Liver (tissue), 3 donors: ENCODE results near the gene KRTAP10-9.

Source experiments
- EGR1 ChIP-seq, 2 donors: IDR thresholded peaks; 2 replicates each; pipeline ENCODE4 v1.6.1; 2016 to 2018; ENCODE audit warnings: antibody characterized with exemption in 2 of 2, low read depth in 2 of 2
- RAD21 ChIP-seq, 2 donors: IDR thresholded peaks; 2 replicates each; pipeline ENCODE4 v1.6.1; 2016; ENCODE audit warnings: antibody characterized with exemption in 2 of 2, mild to moderate bottlenecking in 2 of 2
- TAF1 ChIP-seq: conservative IDR thresholded peaks from 2 replicates; pipeline ENCODE4 v1.6.1; 2016; ENCODE audit warnings: antibody characterized with exemption, mild to moderate bottlenecking
- YY1 ChIP-seq: IDR thresholded peaks from 2 replicates; pipeline ENCODE4 v1.6.1; 2016; ENCODE audit warnings: antibody characterized with exemption, mild to moderate bottlenecking
- TF ChIP-seq, protein P1 (sequence below): fragments of 150-350 bp; IDR thresholded peaks from 2 replicates; pipeline ENCODE4 v1.5.1; 2017; ENCODE audit warnings: improper control_type of control experiment, low read depth, low read length; ENCODE audit not compliant: missing input control
- donor health status: healthy.
- donor health status: healthy.

DNA sequence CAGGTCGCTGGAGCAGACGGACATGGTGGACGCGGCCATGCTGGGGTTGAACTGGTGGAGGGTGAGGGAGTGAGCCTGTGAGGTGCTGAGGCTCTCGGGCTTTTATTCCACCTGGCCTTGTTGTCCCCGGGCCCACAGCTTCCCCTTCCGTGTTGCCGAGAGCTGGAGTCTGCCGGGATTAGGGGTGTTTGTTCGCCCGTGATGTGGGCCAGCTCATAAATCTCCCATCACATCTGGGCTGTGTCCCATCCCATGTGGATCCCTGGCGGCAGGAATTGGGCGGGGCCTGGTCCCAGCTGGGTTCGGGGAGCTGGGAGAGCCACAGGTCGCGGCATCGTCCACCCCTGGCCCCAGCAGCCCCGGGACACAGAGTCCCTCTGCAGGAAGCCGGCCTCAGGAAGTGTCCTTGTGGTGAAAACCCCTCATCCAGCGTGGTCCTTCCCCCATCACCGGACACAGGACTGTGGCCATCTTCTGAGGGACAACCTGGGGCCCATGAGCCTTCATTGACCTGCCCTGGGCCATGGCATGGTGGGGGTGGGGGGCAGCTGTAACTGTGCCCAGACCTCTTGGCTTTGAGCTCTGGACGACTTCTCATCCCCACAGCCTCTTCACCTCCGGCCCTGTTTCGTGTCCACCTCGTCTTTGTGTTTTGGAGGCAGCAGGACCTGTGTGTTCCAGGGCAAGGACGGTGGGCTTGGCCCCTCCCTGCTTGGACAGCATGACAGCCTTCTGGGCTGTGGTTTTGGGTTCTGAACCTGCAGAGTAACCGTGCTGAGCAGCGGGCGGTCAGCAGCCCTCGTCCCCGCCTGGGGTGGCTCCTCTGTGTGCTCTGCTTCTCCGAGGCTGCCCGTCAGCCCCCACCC, 34.2 kb upstream of the KRTAP10-9 start, which contains the start of gene KRTAP10-6:
- TF ChIP-seq YY1 (no peak), EGR1 (IDR thresholded peaks at IDR 0.05; ENCODE audit: low read depth in 2 of 2) (no peak), TAF1 (no peak), RAD21 (IDR thresholded peaks at IDR 0.05) (no peak)
- TF ChIP-seq, protein P1, sequence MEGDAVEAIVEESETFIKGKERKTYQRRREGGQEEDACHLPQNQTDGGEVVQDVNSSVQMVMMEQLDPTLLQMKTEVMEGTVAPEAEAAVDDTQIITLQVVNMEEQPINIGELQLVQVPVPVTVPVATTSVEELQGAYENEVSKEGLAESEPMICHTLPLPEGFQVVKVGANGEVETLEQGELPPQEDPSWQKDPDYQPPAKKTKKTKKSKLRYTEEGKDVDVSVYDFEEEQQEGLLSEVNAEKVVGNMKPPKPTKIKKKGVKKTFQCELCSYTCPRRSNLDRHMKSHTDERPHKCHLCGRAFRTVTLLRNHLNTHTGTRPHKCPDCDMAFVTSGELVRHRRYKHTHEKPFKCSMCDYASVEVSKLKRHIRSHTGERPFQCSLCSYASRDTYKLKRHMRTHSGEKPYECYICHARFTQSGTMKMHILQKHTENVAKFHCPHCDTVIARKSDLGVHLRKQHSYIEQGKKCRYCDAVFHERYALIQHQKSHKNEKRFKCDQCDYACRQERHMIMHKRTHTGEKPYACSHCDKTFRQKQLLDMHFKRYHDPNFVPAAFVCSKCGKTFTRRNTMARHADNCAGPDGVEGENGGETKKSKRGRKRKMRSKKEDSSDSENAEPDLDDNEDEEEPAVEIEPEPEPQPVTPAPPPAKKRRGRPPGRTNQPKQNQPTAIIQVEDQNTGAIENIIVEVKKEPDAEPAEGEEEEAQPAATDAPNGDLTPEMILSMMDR = no peak
